Measurements from ENCODE around the gene GON4L. TPM values are rescaled to one million over a fixed set of nuclear protein-coding genes. Genes with fewer than 3 reads are reported as not detected.
A peak's percentile ranks its signal among the peaks of the same experiment; 100 is the strongest.

Gene GON4L
- total RNA-seq, 4 donors from 2014 or later: 17.2 to 36.1 (median 19.9) TPM

GRCh38 chr1:155831279-155831976 lies 25.6 kb downstream of the GON4L start:
- intact Hi-C loops (cut with DNase I; ENCODE audit: low total_unique reads): loop anchor here (2.0 kb wide), 1 partner anchor 53 kb away; no protein-coding TSS in a partner anchor
- no peaks in the 10 kb centered on the region for H3K9me3 ChIP-seq
- H3K36me3 ChIP-seq: peaks cover 0 to 3% of the 10 kb centered on the region in 2 donors
- H3K4me1 ChIP-seq: peaks cover 3% of the 10 kb centered on the region in 2 donors
- TF ChIP-seq CTCF (IDR thresholded peaks at IDR 0.05 in 4 of 5, conservative IDR thresholded peaks at IDR 0.05 in 1 of 5): no peak
- TF ChIP-seq POLR2A (IDR thresholded peaks at IDR 0.05): no peak
- ATAC-seq: peak in 1 of 2 donors; percentile 65
- DNase-seq: no peak
- no peak overlapping the region for H3K4me3 ChIP-seq
- H3K27me3 ChIP-seq: no peaks in the 10 kb centered on the region
- H3K27ac ChIP-seq: no peak overlapping the region
- in situ Hi-C loops (cut with MboI; ENCODE audit: low sequenced_read_pairs in 4 of 4): no loop called here

DNA sequence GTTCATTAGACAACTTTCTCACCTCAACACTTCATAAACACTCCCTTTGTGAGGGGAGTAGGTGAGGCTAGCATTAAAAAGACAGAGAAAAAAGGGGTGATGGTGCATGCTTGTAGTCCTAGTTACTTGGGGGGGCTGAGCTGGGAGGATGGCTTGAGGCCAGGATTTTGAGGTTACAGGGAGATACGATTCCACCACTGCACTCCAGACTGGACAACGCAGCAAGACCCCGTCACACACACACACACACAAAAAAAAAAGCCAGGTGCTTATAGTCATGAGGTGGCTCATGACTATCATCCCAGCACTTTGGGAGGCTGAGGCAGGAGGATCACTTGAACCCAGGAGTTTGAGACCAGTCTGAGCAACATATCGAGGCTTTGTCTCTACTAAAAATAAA lies 29.6 kb downstream of the GON4L start:
- intact Hi-C loops (cut with DNase I; ENCODE audit: low total_unique reads) (no loop called here), in situ Hi-C loops (cut with MboI; ENCODE audit: low sequenced_read_pairs in 4 of 4) (no loop called here)
- Histone ChIP-seq H3K27me3 (no peaks in the 10 kb centered on the region), H3K4me3 (no peak overlapping the region), H3K4me1 (peaks cover 0 to 3% of the 10 kb centered on the region in 2 donors), H3K36me3 (peaks cover 0 to 31% of the 10 kb centered on the region in 2 donors), H3K9me3 (no peaks in the 10 kb centered on the region), H3K27ac (no peak overlapping the region)
- TF ChIP-seq POLR2A (IDR thresholded peaks at IDR 0.05): no peak
- no peak for TF ChIP-seq CTCF (IDR thresholded peaks at IDR 0.05 in 4 of 5, conservative IDR thresholded peaks at IDR 0.05 in 1 of 5)
- DNase-seq: no peak
- ATAC-seq: no peak

DNA sequence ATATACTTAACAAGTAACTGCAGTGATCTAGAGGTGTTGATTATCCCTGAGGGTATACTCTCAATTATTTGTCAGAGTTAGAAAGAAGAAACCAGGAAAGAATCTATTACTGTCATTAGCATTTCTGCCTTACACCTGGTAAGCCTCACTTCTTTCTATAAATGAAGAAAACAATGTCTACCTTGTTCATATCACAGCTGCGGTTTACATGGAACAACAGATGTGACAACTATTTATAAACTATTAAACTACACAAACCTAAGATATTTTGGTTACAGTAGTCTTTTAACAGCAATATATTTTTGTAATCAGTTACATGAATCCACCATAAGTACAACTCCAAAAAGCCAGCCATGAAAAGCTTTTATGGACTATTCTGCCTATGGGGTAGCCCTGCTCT lies 40.7 kb downstream of the GON4L start:
- in situ Hi-C loops (cut with MboI; ENCODE audit: low sequenced_read_pairs in 4 of 4): no loop called here
- Histone ChIP-seq H3K4me1 (no peaks in the 10 kb centered on the region), H3K36me3 (peaks cover 7 to 56% of the 10 kb centered on the region in 2 donors), H3K27ac (no peak overlapping the region), H3K9me3 (no peaks in the 10 kb centered on the region), H3K4me3 (no peak overlapping the region), H3K27me3 (no peaks in the 10 kb centered on the region)
- intact Hi-C loops (cut with DNase I; ENCODE audit: low total_unique reads): no loop called here
- TF ChIP-seq CTCF (IDR thresholded peaks at IDR 0.05 in 4 of 5, conservative IDR thresholded peaks at IDR 0.05 in 1 of 5): no peak
- TF ChIP-seq POLR2A (IDR thresholded peaks at IDR 0.05): no peak
- DNase-seq (no peak), ATAC-seq (no peak)

GRCh38 chr1:155813672-155814071 lies 43.3 kb downstream of the GON4L start:
- Histone ChIP-seq H3K9me3 (no peaks in the 10 kb centered on the region), H3K36me3 (peaks cover 3 to 38% of the 10 kb centered on the region in 2 donors), H3K27ac (no peak overlapping the region), H3K27me3 (no peaks in the 10 kb centered on the region), H3K4me3 (no peak overlapping the region), H3K4me1 (no peaks in the 10 kb centered on the region)
- intact Hi-C loops (cut with DNase I; ENCODE audit: low total_unique reads) (no loop called here), in situ Hi-C loops (cut with MboI; ENCODE audit: low sequenced_read_pairs in 4 of 4) (no loop called here)
- ATAC-seq (no peak), DNase-seq (no peak)
- TF ChIP-seq CTCF (IDR thresholded peaks at IDR 0.05 in 4 of 5, conservative IDR thresholded peaks at IDR 0.05 in 1 of 5): no peak
- no peak for TF ChIP-seq POLR2A (IDR thresholded peaks at IDR 0.05)
